ENCODE results near the gene GSC2.

Gene GSC2

GRCh38 chr22:19125011-19125410 lies 25.1 kb downstream of the GSC2 start:
- no peaks in the 10 kb centered on the region for H3K9me2 ChIP-seq (replicated peaks; ENCODE audit: control insufficient read depth, low read length)
- peaks cover 17% of the 10 kb centered on the region for H3K4me1 ChIP-seq (ENCODE audit: control insufficient read depth, low read length)
- H3K4me2 ChIP-seq (ENCODE audit: low read length) = no peak overlapping the region
- TF ChIP-seq CTCF (IDR thresholded peaks at IDR 0.05; ENCODE audit: low read depth, low read length, poor library complexity, severe bottlenecking) = no peak
- H3K4me3 ChIP-seq (ENCODE audit: low read length) = no peak overlapping the region
- H3K36me3 ChIP-seq (ENCODE audit: control insufficient read depth, low read length) = no peaks in the 10 kb centered on the region
- no peaks in the 10 kb centered on the region for H3K9me3 ChIP-seq (ENCODE audit: control insufficient read depth, insufficient read depth, low read length)
- H4K20me1 ChIP-seq (ENCODE audit: control insufficient read depth, insufficient read depth, low read depth, low read length) = peaks cover 10% of the 10 kb centered on the region; the same call in 1 of the 2 replicates
- H3K27ac ChIP-seq (ENCODE audit: low read depth, low read length) = no peak overlapping the region
- no peaks in the 10 kb centered on the region for H3F3A ChIP-seq (ENCODE audit: control insufficient read depth, insufficient read depth)
- peaks cover 22% of the 10 kb centered on the region for H3K79me2 ChIP-seq (ENCODE audit: control insufficient read depth, low read length)
- no peaks in the 10 kb centered on the region for H3K27me3 ChIP-seq (ENCODE audit: control insufficient read depth, low read length)

- H3K4me1 ChIP-seq (ENCODE audit: control insufficient read depth, low read length) = peaks cover 24% of the 10 kb centered on the region
- TF ChIP-seq EZH2phosphoT487 (IDR thresholded peaks at IDR 0.05; ENCODE audit: borderline replicate concordance, low read length) (no peak), CTCF (IDR thresholded peaks at IDR 0.05; ENCODE audit: low read depth, low read length, poor library complexity, severe bottlenecking) (no peak)
- H3K36me3 ChIP-seq (ENCODE audit: control insufficient read depth, low read length) = no peaks in the 10 kb centered on the region
- H3K9me3 ChIP-seq (ENCODE audit: control insufficient read depth, insufficient read depth, low read length) = no peaks in the 10 kb centered on the region
- no peak overlapping the region for H3K27ac ChIP-seq (ENCODE audit: low read depth, low read length)
- H3K27me3 ChIP-seq (ENCODE audit: control insufficient read depth, low read length) = no peaks in the 10 kb centered on the region
- H3K4me2 ChIP-seq (ENCODE audit: low read length) = no peak overlapping the region
- no peaks in the 10 kb centered on the region for H3F3A ChIP-seq (ENCODE audit: control insufficient read depth, insufficient read depth)
- no peak overlapping the region for H3K4me3 ChIP-seq (ENCODE audit: low read length)
- H3K9me2 ChIP-seq (replicated peaks; ENCODE audit: control insufficient read depth, low read length) = no peaks in the 10 kb centered on the region
- H4K20me1 ChIP-seq (ENCODE audit: control insufficient read depth, insufficient read depth, low read depth, low read length) = peaks cover 10% of the 10 kb centered on the region; the same call in 1 of the 2 replicates
- H3K79me2 ChIP-seq (ENCODE audit: control insufficient read depth, low read length) = peaks cover 28% of the 10 kb centered on the region
Measured at GRCh38 chr22:19124377-19124776, 25.7 kb downstream of the GSC2 start.

GRCh38 chr22:19123936-19124335 lies 26.2 kb downstream of the GSC2 start:
- no peaks in the 10 kb centered on the region for H3K9me3 ChIP-seq (ENCODE audit: control insufficient read depth, insufficient read depth, low read length)

More at GRCh38 chr22:19123936-19124335, 26.2 kb downstream of the GSC2 start:
- H3K79me2 ChIP-seq (ENCODE audit: control insufficient read depth, low read length) = peaks cover 33% of the 10 kb centered on the region
- TF ChIP-seq CTCF (IDR thresholded peaks at IDR 0.05; ENCODE audit: low read depth, low read length, poor library complexity, severe bottlenecking) = no peak
- TF ChIP-seq EZH2phosphoT487 (IDR thresholded peaks at IDR 0.05; ENCODE audit: borderline replicate concordance, low read length) = no peak
- H3K4me1 ChIP-seq (ENCODE audit: control insufficient read depth, low read length) = peaks cover 28% of the 10 kb centered on the region
- no peaks in the 10 kb centered on the region for H3K27me3 ChIP-seq (ENCODE audit: control insufficient read depth, low read length)
- no peak overlapping the region for H3K4me3 ChIP-seq (ENCODE audit: low read length)
- no peak overlapping the region for H3K4me2 ChIP-seq (ENCODE audit: low read length)
- peaks cover 10% of the 10 kb centered on the region; the same call in 1 of the 2 replicates for H4K20me1 ChIP-seq (ENCODE audit: control insufficient read depth, insufficient read depth, low read depth, low read length)
- H3K36me3 ChIP-seq (ENCODE audit: control insufficient read depth, low read length) = peaks cover under 1% of the 10 kb centered on the region
- H3K9me2 ChIP-seq (replicated peaks; ENCODE audit: control insufficient read depth, low read length) = no peaks in the 10 kb centered on the region
- H3K27ac ChIP-seq (ENCODE audit: low read depth, low read length) = no peak overlapping the region
- no peaks in the 10 kb centered on the region for H3F3A ChIP-seq (ENCODE audit: control insufficient read depth, insufficient read depth)

All from DOHH2 (cell line).